ENCODE data around the gene FARP1. TPM values are rescaled to one million over a fixed set of nuclear protein-coding genes. Genes with fewer than 3 reads are reported as not detected.

FARP1 gene
- polyA plus RNA-seq, 4 donors, result 0.89 to 23.4 (median 6.2) TPM

GRCh38 chr13:98143601-98144026 lies 720 bp downstream of the FARP1 start:
- 0 to 1% (median 0%) methylated on average over 30 to 60 of the region's 60 CpGs for WGBS, 3 donors
- H3K27me3 ChIP-seq (ENCODE audit: control insufficient read depth in 3 of 3, insufficient read depth in 3 of 3, low read length in 3 of 3), result peaks cover 0 to 11% (median 0%) of the 10 kb centered on the region in 3 donors
- no peaks in the 10 kb centered on the region for H3K9me3 ChIP-seq (ENCODE audit: control insufficient read depth in 2 of 2, insufficient read depth in 1 of 2, low read depth in 1 of 2, low read length in 1 of 2)
- DNase-seq (no peak), FAIRE-seq (no peak)
- H3K36me3 ChIP-seq (ENCODE audit: control insufficient read depth in 3 of 3, insufficient read depth in 2 of 3, low read depth in 1 of 3, low read length in 3 of 3), result no peaks in the 10 kb centered on the region
- peaks cover 0 to 12% (median 0%) of the 10 kb centered on the region in 3 donors for H3K4me1 ChIP-seq (ENCODE audit: control insufficient read depth in 3 of 3, insufficient read depth in 2 of 3, low read depth in 1 of 3, low read length in 2 of 3)
- peak overlapping the region in 1 of 3 donors; percentile 39 for H3K27ac ChIP-seq (ENCODE audit: low read depth in 1 of 3, low read length in 2 of 3)
- peak overlapping the region; percentile 48 to 71 (median 68) for H3K4me3 ChIP-seq (ENCODE audit: low read depth in 1 of 3, low read length in 3 of 3)

GRCh38 chr13:98144027-98144741 lies 1.3 kb downstream of the FARP1 start:
- DNase-seq (peak in 1 of 2 donors; percentile 63), FAIRE-seq (no peak)
- H3K9me3 ChIP-seq (ENCODE audit: control insufficient read depth in 2 of 2, insufficient read depth in 1 of 2, low read depth in 1 of 2, low read length in 1 of 2), result no peaks in the 10 kb centered on the region
- peak overlapping the region in 2 of 3 donors; percentile 39 to 44 for H3K27ac ChIP-seq (ENCODE audit: low read depth in 1 of 3, low read length in 2 of 3)
- peaks cover 0 to 11% (median 0%) of the 10 kb centered on the region in 3 donors for H3K27me3 ChIP-seq (ENCODE audit: control insufficient read depth in 3 of 3, insufficient read depth in 3 of 3, low read length in 3 of 3)
- peaks cover 0 to 4% (median 0%) of the 10 kb centered on the region in 3 donors for H3K36me3 ChIP-seq (ENCODE audit: control insufficient read depth in 3 of 3, insufficient read depth in 2 of 3, low read depth in 1 of 3, low read length in 3 of 3)
- 7 to 12% (median 9%) methylated on average over 21 of the region's 21 CpGs for WGBS, 3 donors
- H3K4me1 ChIP-seq (ENCODE audit: control insufficient read depth in 3 of 3, insufficient read depth in 2 of 3, low read depth in 1 of 3, low read length in 2 of 3), result peaks cover 0 to 12% (median 0%) of the 10 kb centered on the region in 3 donors
- peak overlapping the region; percentile 48 to 71 (median 68) for H3K4me3 ChIP-seq (ENCODE audit: low read depth in 1 of 3, low read length in 3 of 3)

GRCh38 chr13:98144801-98145350 lies 2.0 kb downstream of the FARP1 start:
- Histone ChIP-seq H3K36me3 (ENCODE audit: control insufficient read depth in 3 of 3, insufficient read depth in 2 of 3, low read depth in 1 of 3, low read length in 3 of 3) (peaks cover 0 to 4% (median 0%) of the 10 kb centered on the region in 3 donors), H3K9me3 (ENCODE audit: control insufficient read depth in 2 of 2, insufficient read depth in 1 of 2, low read depth in 1 of 2, low read length in 1 of 2) (no peaks in the 10 kb centered on the region), H3K27me3 (ENCODE audit: control insufficient read depth in 3 of 3, insufficient read depth in 3 of 3, low read length in 3 of 3) (peaks cover 0 to 11% (median 0%) of the 10 kb centered on the region in 3 donors), H3K4me1 (ENCODE audit: control insufficient read depth in 3 of 3, insufficient read depth in 2 of 3, low read depth in 1 of 3, low read length in 2 of 3) (peaks cover 0 to 12% (median 0%) of the 10 kb centered on the region in 3 donors), H3K4me3 (ENCODE audit: low read depth in 1 of 3, low read length in 3 of 3) (peak overlapping the region in 1 of 3 donors; percentile 48), H3K27ac (ENCODE audit: low read depth in 1 of 3, low read length in 2 of 3) (peak overlapping the region in 1 of 3 donors; percentile 44)
- WGBS, 3 donors, result 41 to 47% (median 42%) methylated on average over 10 of the region's 10 CpGs
- FAIRE-seq, result no peak
- DNase-seq, result peak in 1 of 2 donors; percentile 19

GRCh38 chr13:98147521-98147920 lies 4.6 kb downstream of the FARP1 start:
- FAIRE-seq (no peak), DNase-seq (no peak)
- H3K27ac ChIP-seq (ENCODE audit: low read depth in 1 of 3, low read length in 2 of 3), result no peak overlapping the region
- H3K36me3 ChIP-seq (ENCODE audit: control insufficient read depth in 3 of 3, insufficient read depth in 2 of 3, low read depth in 1 of 3, low read length in 3 of 3), result peaks cover 0 to 4% (median 0%) of the 10 kb centered on the region in 3 donors
- WGBS, 3 donors, result 61 to 71% (median 64%) methylated on average over 5 of the region's 5 CpGs
- H3K4me3 ChIP-seq (ENCODE audit: low read depth in 1 of 3, low read length in 3 of 3), result no peak overlapping the region
- H3K4me1 ChIP-seq (ENCODE audit: control insufficient read depth in 3 of 3, insufficient read depth in 2 of 3, low read depth in 1 of 3, low read length in 2 of 3), result peaks cover 0 to 8% (median 0%) of the 10 kb centered on the region in 3 donors
- H3K27me3 ChIP-seq (ENCODE audit: control insufficient read depth in 3 of 3, insufficient read depth in 3 of 3, low read length in 3 of 3), result no peaks in the 10 kb centered on the region
- no peaks in the 10 kb centered on the region for H3K9me3 ChIP-seq (ENCODE audit: control insufficient read depth in 2 of 2, insufficient read depth in 1 of 2, low read depth in 1 of 2, low read length in 1 of 2)

GRCh38 chr13:98150832-98151479 lies 8.1 kb downstream of the FARP1 start:
- Histone ChIP-seq H3K9me3 (ENCODE audit: control insufficient read depth in 2 of 2, insufficient read depth in 1 of 2, low read depth in 1 of 2, low read length in 1 of 2) (no peaks in the 10 kb centered on the region), H3K4me1 (ENCODE audit: control insufficient read depth in 3 of 3, insufficient read depth in 2 of 3, low read depth in 1 of 3, low read length in 2 of 3) (no peaks in the 10 kb centered on the region), H3K4me3 (ENCODE audit: low read depth in 1 of 3, low read length in 3 of 3) (no peak overlapping the region), H3K27me3 (ENCODE audit: control insufficient read depth in 3 of 3, insufficient read depth in 3 of 3, low read length in 3 of 3) (no peaks in the 10 kb centered on the region), H3K36me3 (ENCODE audit: control insufficient read depth in 3 of 3, insufficient read depth in 2 of 3, low read depth in 1 of 3, low read length in 3 of 3) (peaks cover 0 to 6% (median 0%) of the 10 kb centered on the region in 3 donors), H3K27ac (ENCODE audit: low read depth in 1 of 3, low read length in 2 of 3) (no peak overlapping the region)
- FAIRE-seq, result no peak
- DNase-seq, result no peak
- 74 to 81% (median 76%) methylated on average over 8 of the region's 8 CpGs for WGBS, 3 donors

- no peak overlapping the region for H3K4me3 ChIP-seq (ENCODE audit: low read depth in 1 of 3, low read length in 3 of 3)
- FAIRE-seq (no peak), DNase-seq (no peak)
- no peaks in the 10 kb centered on the region for H3K9me3 ChIP-seq (ENCODE audit: control insufficient read depth in 2 of 2, insufficient read depth in 1 of 2, low read depth in 1 of 2, low read length in 1 of 2)
- WGBS, 3 donors, result 76 to 85% (median 80%) methylated on average over 5 of the region's 5 CpGs
- no peaks in the 10 kb centered on the region for H3K4me1 ChIP-seq (ENCODE audit: control insufficient read depth in 3 of 3, insufficient read depth in 2 of 3, low read depth in 1 of 3, low read length in 2 of 3)
- H3K36me3 ChIP-seq (ENCODE audit: control insufficient read depth in 3 of 3, insufficient read depth in 2 of 3, low read depth in 1 of 3, low read length in 3 of 3), result peaks cover 0 to 5% (median 0%) of the 10 kb centered on the region in 3 donors
- H3K27ac ChIP-seq (ENCODE audit: low read depth in 1 of 3, low read length in 2 of 3), result no peak overlapping the region
- H3K27me3 ChIP-seq (ENCODE audit: control insufficient read depth in 3 of 3, insufficient read depth in 3 of 3, low read length in 3 of 3), result no peaks in the 10 kb centered on the region
Measured at GRCh38 chr13:98155475-98156109, 12.7 kb downstream of the FARP1 start.

- 60 to 72% (median 70%) methylated on average over 2 of the region's 2 CpGs for WGBS, 3 donors
- FAIRE-seq (no peak), DNase-seq (no peak)
- Histone ChIP-seq H3K4me1 (ENCODE audit: control insufficient read depth in 3 of 3, insufficient read depth in 2 of 3, low read depth in 1 of 3, low read length in 2 of 3) (no peaks in the 10 kb centered on the region), H3K27me3 (ENCODE audit: control insufficient read depth in 3 of 3, insufficient read depth in 3 of 3, low read length in 3 of 3) (no peaks in the 10 kb centered on the region), H3K9me3 (ENCODE audit: control insufficient read depth in 2 of 2, insufficient read depth in 1 of 2, low read depth in 1 of 2, low read length in 1 of 2) (no peaks in the 10 kb centered on the region), H3K4me3 (ENCODE audit: low read depth in 1 of 3, low read length in 3 of 3) (no peak overlapping the region), H3K27ac (ENCODE audit: low read depth in 1 of 3, low read length in 2 of 3) (no peak overlapping the region), H3K36me3 (ENCODE audit: control insufficient read depth in 3 of 3, insufficient read depth in 2 of 3, low read depth in 1 of 3, low read length in 3 of 3) (peaks cover 0 to 5% (median 0%) of the 10 kb centered on the region in 3 donors)
Measured at GRCh38 chr13:98156259-98156658, 13.4 kb downstream of the FARP1 start.

GRCh38 chr13:98157188-98157587 lies 14.3 kb downstream of the FARP1 start:
- 79 to 87% (median 86%) methylated on average over 7 of the region's 7 CpGs for WGBS, 3 donors
- H3K9me3 ChIP-seq (ENCODE audit: control insufficient read depth in 2 of 2, insufficient read depth in 1 of 2, low read depth in 1 of 2, low read length in 1 of 2), result no peaks in the 10 kb centered on the region

More at GRCh38 chr13:98157188-98157587, 14.3 kb downstream of the FARP1 start:
- no peak overlapping the region for H3K4me3 ChIP-seq (ENCODE audit: low read depth in 1 of 3, low read length in 3 of 3)
- no peaks in the 10 kb centered on the region for H3K27me3 ChIP-seq (ENCODE audit: control insufficient read depth in 3 of 3, insufficient read depth in 3 of 3, low read length in 3 of 3)
- H3K36me3 ChIP-seq (ENCODE audit: control insufficient read depth in 3 of 3, insufficient read depth in 2 of 3, low read depth in 1 of 3, low read length in 3 of 3), result peaks cover 0 to 9% (median 0%) of the 10 kb centered on the region in 3 donors
- FAIRE-seq (no peak), DNase-seq (no peak)
- no peaks in the 10 kb centered on the region for H3K4me1 ChIP-seq (ENCODE audit: control insufficient read depth in 3 of 3, insufficient read depth in 2 of 3, low read depth in 1 of 3, low read length in 2 of 3)
- H3K27ac ChIP-seq (ENCODE audit: low read depth in 1 of 3, low read length in 2 of 3), result no peak overlapping the region
